ENCODE data around the gene GRXCR2.

GRXCR2 gene

DNA sequence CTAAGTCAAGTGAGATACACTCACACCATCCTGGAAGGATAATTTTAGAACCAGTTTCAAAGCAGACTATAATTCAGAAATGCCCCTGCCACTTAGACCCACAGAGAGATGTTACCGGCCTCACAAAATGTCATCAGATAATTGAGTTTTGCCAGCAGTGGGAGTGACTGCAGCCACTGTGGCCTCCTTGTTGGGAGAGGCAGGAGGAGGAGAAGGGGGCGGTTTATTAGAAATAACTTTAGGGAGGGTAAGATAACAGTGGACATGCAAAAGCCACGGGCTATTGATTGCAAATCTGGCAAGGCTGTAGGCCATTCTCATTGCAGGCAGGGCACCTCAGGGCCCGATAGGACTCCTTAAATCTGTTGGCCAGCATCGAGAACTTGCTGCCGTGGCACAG is 13.4 kb downstream of the GRXCR2 start:
- Histone ChIP-seq H3K27ac (ENCODE audit: extremely low read depth, low read depth, low read length) (no peak overlapping the region), H3K9me3 (ENCODE audit: control insufficient read depth, insufficient read depth, low read depth, low read length) (no peaks in the 10 kb centered on the region), H3K4me1 (ENCODE audit: control insufficient read depth, insufficient read depth, low read length) (no peaks in the 10 kb centered on the region), H3K4me3 (ENCODE audit: low read depth, low read length) (no peak overlapping the region), H3K36me3 (ENCODE audit: control insufficient read depth in 2 of 2, insufficient read depth in 1 of 2, low read length in 2 of 2) (no peaks in the 10 kb centered on the region)
- TF ChIP-seq EGR2 (tag by site-specific recombination; IDR thresholded peaks at IDR 0.05; ENCODE audit: low read depth) (peak; percentile 63), ZFHX2 (tag by site-specific recombination; conservative IDR thresholded peaks at IDR 0.05) (peak; percentile 38)
- TF ChIP-seq, protein P1, sequence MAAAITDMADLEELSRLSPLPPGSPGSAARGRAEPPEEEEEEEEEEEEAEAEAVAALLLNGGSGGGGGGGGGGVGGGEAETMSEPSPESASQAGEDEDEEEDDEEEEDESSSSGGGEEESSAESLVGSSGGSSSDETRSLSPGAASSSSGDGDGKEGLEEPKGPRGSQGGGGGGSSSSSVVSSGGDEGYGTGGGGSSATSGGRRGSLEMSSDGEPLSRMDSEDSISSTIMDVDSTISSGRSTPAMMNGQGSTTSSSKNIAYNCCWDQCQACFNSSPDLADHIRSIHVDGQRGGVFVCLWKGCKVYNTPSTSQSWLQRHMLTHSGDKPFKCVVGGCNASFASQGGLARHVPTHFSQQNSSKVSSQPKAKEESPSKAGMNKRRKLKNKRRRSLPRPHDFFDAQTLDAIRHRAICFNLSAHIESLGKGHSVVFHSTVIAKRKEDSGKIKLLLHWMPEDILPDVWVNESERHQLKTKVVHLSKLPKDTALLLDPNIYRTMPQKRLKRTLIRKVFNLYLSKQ (tag by site-specific recombination; IDR thresholded peaks at IDR 0.05; ENCODE audit: borderline replicate concordance) = no peak
- ChIA-PET CTCF (interaction anchor here (1.2 kb wide), 1 partner anchor 28 kb away, joined by 4 read pairs; no protein-coding TSS in a partner anchor), POLR2A (no interaction called here)

DNA sequence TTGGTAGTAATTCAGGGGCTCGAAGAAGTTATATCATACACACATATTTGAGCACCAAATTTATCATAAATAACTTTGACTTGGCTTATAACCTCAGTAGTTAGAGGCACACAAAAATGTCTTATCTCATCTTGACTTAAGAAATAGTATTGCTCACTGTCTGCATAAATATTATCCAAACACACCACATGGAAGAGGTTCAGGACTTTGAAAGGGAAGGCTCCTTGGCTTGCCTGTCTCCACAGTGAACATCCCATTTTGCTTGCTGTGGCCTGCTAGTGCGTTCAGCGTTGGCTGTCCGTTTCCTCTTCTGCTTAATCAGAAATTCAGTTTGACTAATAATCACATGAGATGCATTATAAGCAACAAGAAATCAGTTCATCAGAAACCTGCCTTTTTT is 13.9 kb downstream of the GRXCR2 start:
- no peaks in the 10 kb centered on the region for H3K9me3 ChIP-seq (ENCODE audit: control insufficient read depth, insufficient read depth, low read depth, low read length)
- ChIA-PET CTCF (interaction anchor here (1.8 kb wide), 1 partner anchor 29 kb away, joined by 6 read pairs; no protein-coding TSS in a partner anchor), POLR2A (no interaction called here)
- H3K4me1 ChIP-seq (ENCODE audit: control insufficient read depth, insufficient read depth, low read length) = no peaks in the 10 kb centered on the region
- H3K4me3 ChIP-seq (ENCODE audit: low read depth, low read length) = no peak overlapping the region
- H3K27ac ChIP-seq (ENCODE audit: extremely low read depth, low read depth, low read length) = no peak overlapping the region
- H3K36me3 ChIP-seq (ENCODE audit: control insufficient read depth in 2 of 2, insufficient read depth in 1 of 2, low read length in 2 of 2) = no peaks in the 10 kb centered on the region
- TF ChIP-seq ZNF791 (tag by site-specific recombination; IDR thresholded peaks at IDR 0.05) = no peak

DNA sequence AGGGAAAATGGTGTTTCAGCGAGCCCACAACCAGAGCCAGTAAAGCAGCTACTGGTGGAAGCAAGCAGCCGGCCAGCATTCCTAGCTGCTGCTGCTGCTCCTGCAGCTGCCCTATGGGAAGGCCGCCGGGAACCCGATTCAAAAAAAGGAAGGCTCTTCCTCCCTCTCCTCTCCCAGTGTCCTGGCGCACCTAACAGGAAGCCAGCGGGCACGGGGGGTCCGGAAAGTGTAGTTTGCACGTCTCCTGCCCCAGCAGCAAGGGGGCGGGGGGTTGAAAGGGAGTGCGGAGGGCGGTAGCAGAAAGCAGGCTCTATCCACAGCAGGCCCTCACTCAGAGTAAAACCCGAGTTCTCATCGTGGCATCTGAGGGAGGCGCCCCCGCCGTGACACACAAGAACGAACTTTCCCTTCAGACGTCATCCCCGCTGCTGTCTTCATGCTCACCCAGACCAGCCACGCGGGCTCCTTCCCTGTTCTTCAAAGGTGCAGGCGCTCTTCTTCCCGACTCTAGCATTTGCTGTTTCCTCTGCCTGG is 16.5 kb downstream of the GRXCR2 start:
- CTCF ChIA-PET = interaction anchor here (0.7 to 1.0 kb wide), 2 partner anchors 30 to 265 kb away, joined by 3 to 6 read pairs; no protein-coding TSS in a partner anchor
- Histone ChIP-seq H3K4me1 (ENCODE audit: control insufficient read depth, insufficient read depth, low read length) (no peaks in the 10 kb centered on the region), H3K27ac (ENCODE audit: extremely low read depth, low read depth, low read length) (no peak overlapping the region), H3K36me3 (ENCODE audit: control insufficient read depth in 2 of 2, insufficient read depth in 1 of 2, low read length in 2 of 2) (no peaks in the 10 kb centered on the region), H3K4me3 (ENCODE audit: low read depth, low read length) (no peak overlapping the region), H3K9me3 (ENCODE audit: control insufficient read depth, insufficient read depth, low read depth, low read length) (no peaks in the 10 kb centered on the region)
- POLR2A ChIA-PET = no interaction called here
- TF ChIP-seq OSR2 (tag by site-specific recombination; IDR thresholded peaks at IDR 0.05) (0 out of 2 replicates have a peak, but pooled peaks have one; percentile 6), ZNF596 (tag by site-specific recombination; IDR thresholded peaks at IDR 0.05) (no peak)

DNA sequence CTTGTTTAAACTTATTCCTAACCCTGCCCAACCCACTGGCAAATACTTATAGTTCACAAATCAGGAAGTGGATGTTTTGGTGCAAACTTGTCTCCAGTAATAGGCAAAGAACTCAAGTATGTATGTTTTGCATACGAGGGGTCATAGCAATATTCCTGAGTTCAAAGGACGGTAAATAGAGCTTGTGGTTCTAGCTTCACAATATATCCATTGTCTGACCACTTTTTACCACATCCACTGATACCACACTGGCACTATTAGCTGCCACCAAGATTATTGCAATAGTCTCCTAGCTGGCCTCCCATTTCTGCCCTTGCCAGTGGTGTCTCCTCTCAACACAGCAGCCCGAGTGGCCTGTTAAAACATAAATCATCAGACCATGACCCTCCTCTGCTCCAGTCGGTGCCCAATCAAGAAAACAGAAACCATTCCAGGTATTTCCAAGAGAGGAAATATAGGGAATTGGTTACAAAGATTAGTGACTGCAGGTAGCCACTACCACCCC is 17.0 kb downstream of the GRXCR2 start:
- POLR2A ChIA-PET = no interaction called here
- CTCF ChIA-PET = interaction anchor here (0.7 to 1.4 kb wide), 3 partner anchors 30 to 265 kb away, joined by 3 to 6 read pairs (median 3); no protein-coding TSS in a partner anchor
- no peak overlapping the region for H3K27ac ChIP-seq (ENCODE audit: extremely low read depth, low read depth, low read length)
- H3K36me3 ChIP-seq (ENCODE audit: control insufficient read depth in 2 of 2, insufficient read depth in 1 of 2, low read length in 2 of 2) = no peaks in the 10 kb centered on the region
- no peaks in the 10 kb centered on the region for H3K4me1 ChIP-seq (ENCODE audit: control insufficient read depth, insufficient read depth, low read length)
- no peak overlapping the region for H3K4me3 ChIP-seq (ENCODE audit: low read depth, low read length)
- H3K9me3 ChIP-seq (ENCODE audit: control insufficient read depth, insufficient read depth, low read depth, low read length) = no peaks in the 10 kb centered on the region
- no peak for TF ChIP-seq ZNF76 (tag by site-specific recombination; IDR thresholded peaks at IDR 0.05; ENCODE audit: borderline replicate concordance, low read depth)
- TF ChIP-seq ZNF530 (tag by site-specific recombination; IDR thresholded peaks at IDR 0.05; ENCODE audit: low read depth) = no peak
- TF ChIP-seq, protein P2, sequence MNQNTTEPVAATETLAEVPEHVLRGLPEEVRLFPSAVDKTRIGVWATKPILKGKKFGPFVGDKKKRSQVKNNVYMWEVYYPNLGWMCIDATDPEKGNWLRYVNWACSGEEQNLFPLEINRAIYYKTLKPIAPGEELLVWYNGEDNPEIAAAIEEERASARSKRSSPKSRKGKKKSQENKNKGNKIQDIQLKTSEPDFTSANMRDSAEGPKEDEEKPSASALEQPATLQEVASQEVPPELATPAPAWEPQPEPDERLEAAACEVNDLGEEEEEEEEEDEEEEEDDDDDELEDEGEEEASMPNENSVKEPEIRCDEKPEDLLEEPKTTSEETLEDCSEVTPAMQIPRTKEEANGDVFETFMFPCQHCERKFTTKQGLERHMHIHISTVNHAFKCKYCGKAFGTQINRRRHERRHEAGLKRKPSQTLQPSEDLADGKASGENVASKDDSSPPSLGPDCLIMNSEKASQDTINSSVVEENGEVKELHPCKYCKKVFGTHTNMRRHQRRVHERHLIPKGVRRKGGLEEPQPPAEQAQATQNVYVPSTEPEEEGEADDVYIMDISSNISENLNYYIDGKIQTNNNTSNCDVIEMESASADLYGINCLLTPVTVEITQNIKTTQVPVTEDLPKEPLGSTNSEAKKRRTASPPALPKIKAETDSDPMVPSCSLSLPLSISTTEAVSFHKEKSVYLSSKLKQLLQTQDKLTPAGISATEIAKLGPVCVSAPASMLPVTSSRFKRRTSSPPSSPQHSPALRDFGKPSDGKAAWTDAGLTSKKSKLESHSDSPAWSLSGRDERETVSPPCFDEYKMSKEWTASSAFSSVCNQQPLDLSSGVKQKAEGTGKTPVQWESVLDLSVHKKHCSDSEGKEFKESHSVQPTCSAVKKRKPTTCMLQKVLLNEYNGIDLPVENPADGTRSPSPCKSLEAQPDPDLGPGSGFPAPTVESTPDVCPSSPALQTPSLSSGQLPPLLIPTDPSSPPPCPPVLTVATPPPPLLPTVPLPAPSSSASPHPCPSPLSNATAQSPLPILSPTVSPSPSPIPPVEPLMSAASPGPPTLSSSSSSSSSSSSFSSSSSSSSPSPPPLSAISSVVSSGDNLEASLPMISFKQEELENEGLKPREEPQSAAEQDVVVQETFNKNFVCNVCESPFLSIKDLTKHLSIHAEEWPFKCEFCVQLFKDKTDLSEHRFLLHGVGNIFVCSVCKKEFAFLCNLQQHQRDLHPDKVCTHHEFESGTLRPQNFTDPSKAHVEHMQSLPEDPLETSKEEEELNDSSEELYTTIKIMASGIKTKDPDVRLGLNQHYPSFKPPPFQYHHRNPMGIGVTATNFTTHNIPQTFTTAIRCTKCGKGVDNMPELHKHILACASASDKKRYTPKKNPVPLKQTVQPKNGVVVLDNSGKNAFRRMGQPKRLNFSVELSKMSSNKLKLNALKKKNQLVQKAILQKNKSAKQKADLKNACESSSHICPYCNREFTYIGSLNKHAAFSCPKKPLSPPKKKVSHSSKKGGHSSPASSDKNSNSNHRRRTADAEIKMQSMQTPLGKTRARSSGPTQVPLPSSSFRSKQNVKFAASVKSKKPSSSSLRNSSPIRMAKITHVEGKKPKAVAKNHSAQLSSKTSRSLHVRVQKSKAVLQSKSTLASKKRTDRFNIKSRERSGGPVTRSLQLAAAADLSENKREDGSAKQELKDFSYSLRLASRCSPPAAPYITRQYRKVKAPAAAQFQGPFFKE (tag by site-specific recombination; IDR thresholded peaks at IDR 0.05; ENCODE audit: borderline replicate concordance) = no peak
- TF ChIP-seq ZNF555 (tag by site-specific recombination; conservative IDR thresholded peaks at IDR 0.05) = no peak
- TF ChIP-seq KLF9 (tag by site-specific recombination; IDR thresholded peaks at IDR 0.05; ENCODE audit: low read depth) = no peak
- no peak for TF ChIP-seq ZNF112 (tag by site-specific recombination; IDR thresholded peaks at IDR 0.05)
- no peak for TF ChIP-seq ZNF133 (tag by site-specific recombination; IDR thresholded peaks at IDR 0.05)
- no peak for TF ChIP-seq ZNF426 (tag by site-specific recombination; IDR thresholded peaks at IDR 0.05)
- TF ChIP-seq, protein P3, sequence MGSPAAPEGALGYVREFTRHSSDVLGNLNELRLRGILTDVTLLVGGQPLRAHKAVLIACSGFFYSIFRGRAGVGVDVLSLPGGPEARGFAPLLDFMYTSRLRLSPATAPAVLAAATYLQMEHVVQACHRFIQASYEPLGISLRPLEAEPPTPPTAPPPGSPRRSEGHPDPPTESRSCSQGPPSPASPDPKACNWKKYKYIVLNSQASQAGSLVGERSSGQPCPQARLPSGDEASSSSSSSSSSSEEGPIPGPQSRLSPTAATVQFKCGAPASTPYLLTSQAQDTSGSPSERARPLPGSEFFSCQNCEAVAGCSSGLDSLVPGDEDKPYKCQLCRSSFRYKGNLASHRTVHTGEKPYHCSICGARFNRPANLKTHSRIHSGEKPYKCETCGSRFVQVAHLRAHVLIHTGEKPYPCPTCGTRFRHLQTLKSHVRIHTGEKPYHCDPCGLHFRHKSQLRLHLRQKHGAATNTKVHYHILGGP (tag by site-specific recombination; IDR thresholded peaks at IDR 0.05) = no peak
- no peak for TF ChIP-seq ZSCAN30 (tag by site-specific recombination; IDR thresholded peaks at IDR 0.05)
- TF ChIP-seq, protein P4, sequence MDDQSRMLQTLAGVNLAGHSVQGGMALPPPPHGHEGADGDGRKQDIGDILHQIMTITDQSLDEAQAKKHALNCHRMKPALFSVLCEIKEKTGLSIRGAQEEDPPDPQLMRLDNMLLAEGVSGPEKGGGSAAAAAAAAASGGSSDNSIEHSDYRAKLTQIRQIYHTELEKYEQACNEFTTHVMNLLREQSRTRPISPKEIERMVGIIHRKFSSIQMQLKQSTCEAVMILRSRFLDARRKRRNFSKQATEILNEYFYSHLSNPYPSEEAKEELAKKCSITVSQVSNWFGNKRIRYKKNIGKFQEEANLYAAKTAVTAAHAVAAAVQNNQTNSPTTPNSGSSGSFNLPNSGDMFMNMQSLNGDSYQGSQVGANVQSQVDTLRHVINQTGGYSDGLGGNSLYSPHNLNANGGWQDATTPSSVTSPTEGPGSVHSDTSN (CRISPR knock-in tag; IDR thresholded peaks at IDR 0.05) = no peak

Data from HEK293 (cell line).